Glutamatergic neuron (in vitro differentiated cells): ENCODE results near the gene SMIM31. TPM values are rescaled to one million over a fixed set of nuclear protein-coding genes. Genes with fewer than 3 reads are reported as not detected.
A peak's percentile ranks its signal among the peaks of the same experiment; 100 is the strongest.

ENCODE experiments used
- DNase-seq: peaks from one replicate; pipeline ENCODE4 v3.0.0; 2022
- H3K27ac Mint-ChIP-seq: one replicate; pipeline ENCODE4 v1.8.0; 2020; ENCODE audit warnings: mild to moderate bottlenecking, mixed read lengths, inconsistent platforms; ENCODE audit not compliant: unreplicated experiment
- H3K27me3 Mint-ChIP-seq: one replicate; pipeline ENCODE4 v1.8.0; 2020; ENCODE audit warnings: mild to moderate bottlenecking, moderate library complexity, mixed read lengths, inconsistent platforms; ENCODE audit not compliant: unreplicated experiment
- H3K36me3 Mint-ChIP-seq: one replicate; pipeline ENCODE4 v1.8.0; 2020; ENCODE audit warnings: mild to moderate bottlenecking, mixed read lengths, inconsistent platforms; ENCODE audit not compliant: unreplicated experiment
- H3K4me1 Mint-ChIP-seq: one replicate; pipeline ENCODE4 v1.8.0; 2020; ENCODE audit warnings: mild to moderate bottlenecking, low read depth, mixed read lengths, inconsistent platforms; ENCODE audit not compliant: unreplicated experiment
- H3K4me3 Mint-ChIP-seq: one replicate; pipeline ENCODE4 v1.8.0; 2020; ENCODE audit warnings: mild to moderate bottlenecking, mixed read lengths, inconsistent platforms; ENCODE audit not compliant: unreplicated experiment
- H3K9me3 Mint-ChIP-seq: one replicate; pipeline ENCODE4 v1.8.0; 2020; ENCODE audit warnings: mild to moderate bottlenecking, moderate library complexity, mixed read lengths, inconsistent platforms; ENCODE audit not compliant: unreplicated experiment
- total RNA-seq: library from RNA; stranded (reverse); fragmentation: NEBNext Ultra II Directional; extraction: Animal tissue kit (Norgen Biotek cat#: 25700); gene quantifications from one replicate; pipeline ENCODE4 v1.2.1, GENCODE V29; 2021; ENCODE audit not compliant: unreplicated experiment
- TF ChIP-seq, protein P1 (sequence below): fragments of 200-600 bp; sonication (generic); IDR thresholded peaks from one replicate; pipeline ENCODE4 v1.5.0; 2021; ENCODE audit not compliant: partially characterized antibody, unreplicated experiment

The SMIM31 gene
- total RNA-seq, 1 donor from 2014 or later, result not detected

DNA sequence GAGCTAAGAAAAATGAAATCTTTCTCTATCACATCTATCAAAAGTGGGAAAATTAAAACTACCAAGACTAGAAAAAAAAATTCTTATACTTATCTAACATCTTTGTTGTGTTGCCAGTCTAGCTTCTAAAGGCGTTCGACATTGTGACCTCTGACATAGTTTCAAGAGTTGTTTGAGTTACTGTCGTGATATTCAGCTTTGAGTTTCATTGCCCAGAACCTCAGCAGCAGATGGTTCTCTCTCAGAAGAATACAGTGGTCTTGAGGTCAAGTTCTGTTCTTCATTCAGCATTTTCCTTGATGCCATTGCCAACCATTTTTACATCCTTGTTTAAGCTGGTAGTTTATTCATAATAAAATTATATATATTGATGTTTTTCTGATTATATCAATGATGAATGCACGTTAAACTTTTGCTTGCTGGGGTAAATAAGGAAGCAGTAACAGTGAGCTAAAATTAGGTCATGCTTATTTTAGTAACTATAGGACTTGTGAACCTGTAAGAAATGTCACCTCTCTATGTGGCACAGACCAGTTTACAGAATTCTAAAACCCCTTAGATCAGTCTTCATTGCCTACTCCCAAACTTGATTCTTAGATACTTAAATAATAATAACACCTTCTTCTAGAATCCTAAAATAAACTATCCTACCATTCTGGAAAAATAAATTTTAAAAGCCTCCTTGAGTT is 23.1 kb upstream of the SMIM31 start:
- no peaks in the 10 kb centered on the region for H3K27me3 Mint-ChIP-seq
- DNase-seq, result no peak
- H3K9me3 Mint-ChIP-seq, result no peaks in the 10 kb centered on the region
- TF ChIP-seq, protein P1, sequence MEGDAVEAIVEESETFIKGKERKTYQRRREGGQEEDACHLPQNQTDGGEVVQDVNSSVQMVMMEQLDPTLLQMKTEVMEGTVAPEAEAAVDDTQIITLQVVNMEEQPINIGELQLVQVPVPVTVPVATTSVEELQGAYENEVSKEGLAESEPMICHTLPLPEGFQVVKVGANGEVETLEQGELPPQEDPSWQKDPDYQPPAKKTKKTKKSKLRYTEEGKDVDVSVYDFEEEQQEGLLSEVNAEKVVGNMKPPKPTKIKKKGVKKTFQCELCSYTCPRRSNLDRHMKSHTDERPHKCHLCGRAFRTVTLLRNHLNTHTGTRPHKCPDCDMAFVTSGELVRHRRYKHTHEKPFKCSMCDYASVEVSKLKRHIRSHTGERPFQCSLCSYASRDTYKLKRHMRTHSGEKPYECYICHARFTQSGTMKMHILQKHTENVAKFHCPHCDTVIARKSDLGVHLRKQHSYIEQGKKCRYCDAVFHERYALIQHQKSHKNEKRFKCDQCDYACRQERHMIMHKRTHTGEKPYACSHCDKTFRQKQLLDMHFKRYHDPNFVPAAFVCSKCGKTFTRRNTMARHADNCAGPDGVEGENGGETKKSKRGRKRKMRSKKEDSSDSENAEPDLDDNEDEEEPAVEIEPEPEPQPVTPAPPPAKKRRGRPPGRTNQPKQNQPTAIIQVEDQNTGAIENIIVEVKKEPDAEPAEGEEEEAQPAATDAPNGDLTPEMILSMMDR, result no peak
- no peaks in the 10 kb centered on the region for H3K4me1 Mint-ChIP-seq
- H3K4me3 Mint-ChIP-seq, result no peak overlapping the region
- no peak overlapping the region for H3K27ac Mint-ChIP-seq
- no peaks in the 10 kb centered on the region for H3K36me3 Mint-ChIP-seq

DNA sequence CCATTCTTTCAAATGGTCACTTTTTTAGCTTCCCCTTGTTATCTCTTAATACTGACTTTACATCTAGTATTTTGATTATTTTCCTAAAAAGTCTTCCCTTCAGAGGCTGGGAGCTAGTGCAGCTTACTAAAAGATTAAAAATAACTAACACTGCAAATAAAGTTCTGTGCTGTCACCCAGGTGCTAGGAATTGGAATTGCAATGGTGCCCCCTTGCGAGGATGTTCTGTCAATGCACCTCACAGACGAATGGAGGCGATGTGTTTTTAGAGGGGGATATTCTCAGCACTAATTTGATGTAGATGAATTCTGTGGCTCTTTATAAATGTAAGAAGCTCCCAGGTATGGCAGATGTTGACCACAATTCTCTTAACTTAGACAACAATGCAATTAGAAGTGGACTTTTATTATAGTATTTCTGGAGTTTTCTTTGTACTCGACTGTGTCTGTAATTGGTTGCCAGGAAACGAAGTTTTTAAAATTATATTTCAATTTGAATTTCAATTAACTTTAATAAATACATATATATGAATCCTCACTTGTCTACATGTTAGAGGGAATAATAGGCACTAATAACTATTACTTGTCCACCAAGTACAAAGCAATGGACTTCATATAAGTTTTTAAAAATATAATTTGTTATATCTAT is 22.0 kb upstream of the SMIM31 start:
- Mint-ChIP-seq H3K4me3 (no peak overlapping the region), H3K27me3 (no peaks in the 10 kb centered on the region), H3K9me3 (no peaks in the 10 kb centered on the region), H3K27ac (no peak overlapping the region), H3K36me3 (no peaks in the 10 kb centered on the region), H3K4me1 (no peaks in the 10 kb centered on the region)
- DNase-seq, result peak; percentile 68
- TF ChIP-seq, protein P1, result peak; percentile 97

DNA sequence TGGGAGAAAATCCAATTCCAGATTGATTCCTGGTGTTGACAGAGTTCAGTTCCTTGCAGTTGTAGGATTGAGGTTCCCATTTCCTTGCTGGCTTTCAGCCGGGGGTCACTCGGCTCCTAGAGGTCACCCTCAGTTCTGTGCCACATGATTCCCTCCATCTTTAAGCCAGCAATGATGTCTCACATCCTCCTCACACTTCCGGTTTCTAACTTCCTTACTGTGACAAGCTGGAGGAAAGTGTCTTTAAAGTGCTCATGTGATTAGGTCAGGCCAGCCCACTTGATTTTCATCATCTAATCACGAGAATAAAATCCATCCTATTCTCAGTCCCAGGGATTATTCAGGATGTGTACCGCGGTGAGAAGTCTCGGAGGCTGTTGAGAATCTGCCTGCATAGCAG is 19.4 kb upstream of the SMIM31 start:
- no peak for DNase-seq

DNA sequence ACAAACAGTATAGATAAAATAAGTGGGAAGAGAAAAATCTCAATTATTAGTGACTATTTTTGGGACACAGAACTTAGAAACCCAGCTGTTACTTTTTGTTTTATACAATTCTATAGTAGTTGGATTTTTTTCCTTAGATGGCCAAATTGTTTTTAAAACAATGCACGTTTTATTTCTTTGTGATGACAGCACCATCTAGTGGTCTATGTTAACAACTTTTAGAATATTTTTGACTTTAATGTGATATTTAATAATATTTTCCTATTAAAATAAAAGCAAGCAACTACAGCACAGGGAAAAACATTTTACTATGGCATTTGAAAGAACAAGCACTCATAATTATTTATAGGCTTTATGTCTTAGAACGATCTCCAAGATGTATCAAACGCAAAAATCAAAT is 5.6 kb upstream of the SMIM31 start:
- Mint-ChIP-seq H3K27me3 (no peaks in the 10 kb centered on the region), H3K27ac (no peak overlapping the region), H3K36me3 (peaks cover 13% of the 10 kb centered on the region), H3K4me1 (peaks cover 7% of the 10 kb centered on the region), H3K4me3 (no peak overlapping the region), H3K9me3 (peaks cover 11% of the 10 kb centered on the region)
- TF ChIP-seq, protein P1, result peak; percentile 73
- no peak for DNase-seq

More for the DNA sequence above, 19.4 kb upstream of the SMIM31 start:
- Mint-ChIP-seq H3K27ac (no peak overlapping the region), H3K4me3 (no peak overlapping the region), H3K4me1 (no peaks in the 10 kb centered on the region), H3K27me3 (no peaks in the 10 kb centered on the region), H3K9me3 (no peaks in the 10 kb centered on the region), H3K36me3 (no peaks in the 10 kb centered on the region)
- TF ChIP-seq, protein P1, result no peak

DNA sequence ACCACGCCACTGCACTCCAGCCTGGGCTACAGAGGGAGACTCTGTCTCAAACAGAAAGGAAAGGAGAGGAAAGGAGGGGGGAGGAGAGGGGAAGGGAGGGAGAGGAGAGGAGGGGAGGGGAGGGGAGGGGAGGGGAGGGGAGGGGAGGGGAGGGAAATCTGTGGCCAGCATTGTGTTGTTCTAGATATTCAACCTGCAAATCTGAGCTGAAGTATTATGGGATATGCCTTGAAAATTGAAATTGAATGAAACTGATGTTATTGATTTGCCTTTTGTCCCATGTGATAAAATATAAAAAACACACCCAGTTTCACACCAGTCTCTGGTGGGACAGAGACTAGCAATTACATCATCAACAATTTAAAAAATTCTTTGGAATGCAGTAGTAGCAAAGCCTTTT is 1.5 kb downstream of the SMIM31 start:
- H3K27me3 Mint-ChIP-seq, result no peaks in the 10 kb centered on the region
- no peak overlapping the region for H3K4me3 Mint-ChIP-seq
- TF ChIP-seq, protein P1, result no peak
- DNase-seq, result no peak
- H3K9me3 Mint-ChIP-seq, result peaks cover 8% of the 10 kb centered on the region
- no peaks in the 10 kb centered on the region for H3K4me1 Mint-ChIP-seq
- H3K36me3 Mint-ChIP-seq, result peaks cover 13% of the 10 kb centered on the region
- H3K27ac Mint-ChIP-seq, result no peak overlapping the region
